Panc1 (cell line): ENCODE measurements around the gene ACSM3. TPM values are rescaled to one million over a fixed set of nuclear protein-coding genes. Genes with fewer than 3 reads are reported as not detected.
A peak's percentile ranks its signal among the peaks of the same experiment; 100 is the strongest.
"Not testable (repeated sequence)": the region's sequence is repeated elsewhere in the genome, so short reads cannot be mapped to it uniquely, and the experiment has no call there.

Experiments
- ATAC-seq: fragments of 200-7000 bp; cut with Tn5 transposase; 2 replicates; pipeline ENCODE4 v1.9.1; 2020; ENCODE audit warnings: mild to moderate bottlenecking, moderate library complexity
- BruUV-seq: library from RNA; stranded (reverse); fragments of 400-500 nt; replicated peaks from 2 replicates; lab custom pipeline; 2021; lab: Mats Ljungman, UMichigan
- CTCF ChIA-PET: fragments of 300-600 bp; sonication (Branson Sonifier 250); formaldehyde crosslinking; loops from one replicate; lab custom pipeline; 2022; ENCODE audit warnings: antibody characterized with exemption; lab: Charles Lee
- POLR2A ChIA-PET: fragments of 300-600 bp; sonication (Branson Sonifier 250); formaldehyde crosslinking; loops from one replicate; lab custom pipeline; 2022; ENCODE audit warnings: antibody characterized with exemption; lab: Charles Lee
- DNase-seq: peaks from one replicate; pipeline ENCODE4 v3.0.0-alpha.2; 2010; ENCODE audit warnings: low read depth, low spot score
- H3K27ac ChIP-seq: 2 replicates; pipeline ENCODE4 v1.5.1; 2011; ENCODE audit warnings: mild to moderate bottlenecking, low read length, inconsistent platforms
- H3K27me3 ChIP-seq: fragments of 200-500 bp; sonication (Bioruptor generic); 2 replicates; pipeline ENCODE4 v1.6.0; 2014; ENCODE audit warnings: low read length, inconsistent platforms; ENCODE audit not compliant: control insufficient read depth, insufficient read depth
- H3K36me3 ChIP-seq: fragments of 200-500 bp; sonication (Bioruptor generic); 2 replicates; pipeline ENCODE4 v1.5.1; 2014; ENCODE audit warnings: inconsistent platforms, mild to moderate bottlenecking, low read length, moderate library complexity; ENCODE audit not compliant: control insufficient read depth, insufficient read depth
- H3K4me1 ChIP-seq: 2 replicates; pipeline ENCODE4 v1.5.1; 2011; ENCODE audit warnings: inconsistent platforms, mild to moderate bottlenecking, low read length, moderate library complexity; ENCODE audit not compliant: control insufficient read depth, insufficient read depth
- H3K4me3 ChIP-seq, 2 experiments: 2 replicates each; pipeline ENCODE4 v1.5.1; 2011 to 2012; ENCODE audit warnings: low read depth in 2 of 2, low read length in 2 of 2, mild to moderate bottlenecking in 2 of 2, inconsistent platforms in 1 of 2, moderate library complexity in 1 of 2
- H3K9me3 ChIP-seq: fragments of 200-500 bp; sonication (Bioruptor generic); 2 replicates; pipeline ENCODE4 v1.5.1; 2014; ENCODE audit warnings: low read depth, mild to moderate bottlenecking, inconsistent platforms, low read length, moderate library complexity; ENCODE audit not compliant: control insufficient read depth, insufficient read depth
- CTCF ChIP-seq: fragments of 450-650 bp; IDR thresholded peaks from 2 replicates; pipeline ENCODE4 v1.5.1; 2017; ENCODE audit warnings: mild to moderate bottlenecking
- POLR2AphosphoS5 ChIP-seq: IDR thresholded peaks from 2 replicates; pipeline ENCODE4 v1.6.1; 2012; ENCODE audit warnings: mild to moderate bottlenecking, low read depth, low read length, moderate library complexity
- REST ChIP-seq, 2 experiments: IDR thresholded peaks; 2 replicates each; pipeline ENCODE4 v1.6.1; 2011 to 2012; ENCODE audit warnings: low read depth in 2 of 2, control low read depth in 1 of 2, low read length in 1 of 2, mild to moderate bottlenecking in 1 of 2, moderate library complexity in 1 of 2; ENCODE audit not compliant: insufficient read depth in 1 of 2
- SIN3A ChIP-seq: IDR thresholded peaks from 2 replicates; pipeline ENCODE4 v1.6.1; 2012; ENCODE audit warnings: low read depth, mild to moderate bottlenecking, low read length, moderate library complexity, borderline replicate concordance; ENCODE audit not compliant: insufficient read depth
- TCF7L2 ChIP-seq: IDR thresholded peaks from 2 replicates; pipeline ENCODE4 v1.6.1; 2011; ENCODE audit warnings: mild to moderate bottlenecking, low read depth, low read length, inconsistent platforms
- in situ Hi-C: cut with HindIII; loops from 2 replicates; pipeline ENCODE4 v1.10.0; 2016; ENCODE audit warnings: low sequenced_read_pairs, low pct_unique_long_range_greater_than_20kb
- intact Hi-C: fragments of 100-400 bp; cut with micrococcal nuclease; formaldehyde crosslinking; loops from one replicate; pipeline ENCODE4 v1.10.0; 2022; ENCODE audit not compliant: unreplicated experiment
- total RNA-seq: library from RNA; stranded (reverse); gene quantifications from one replicate; pipeline ENCODE4 v1.2.1, GENCODE V29; 2021; ENCODE audit not compliant: unreplicated experiment

Gene ACSM3
- total RNA-seq, 1 experiment from 2014 or later, result 0.44 TPM

- Histone ChIP-seq H3K36me3 (peaks cover 17% of the 10 kb centered on the region; the same call in 1 of the 2 replicates), H3K27ac (no peak overlapping the region), H3K4me1 (peaks cover 9% of the 10 kb centered on the region), H3K27me3 (no peaks in the 10 kb centered on the region), H3K9me3 (no peaks in the 10 kb centered on the region), H3K4me3 (no peak overlapping the region)
- no TSS peak for BruUV-seq
- intact Hi-C loops (no loop called here), in situ Hi-C loops (no loop called here)
- ChIA-PET CTCF (no interaction called here), POLR2A (no interaction called here)
- no peak for DNase-seq
- no peak for ATAC-seq
- TF ChIP-seq POLR2AphosphoS5, result no peak
- TF ChIP-seq REST (IDR thresholded peaks at IDR 0.05; ENCODE audit: insufficient read depth in 1 of 2, low read depth in 2 of 2, low read length in 1 of 2), result no peak
- no peak for TF ChIP-seq CTCF
- no peak for TF ChIP-seq SIN3A
- TF ChIP-seq TCF7L2, result no peak
Observed at GRCh38 chr16:20803561-20804214, 39.9 kb downstream of the ACSM3 start.

GRCh38 chr16:20805684-20806167, 41.9 kb downstream of the ACSM3 start:
- H3K36me3 ChIP-seq, H3K27me3 ChIP-seq, POLR2A ChIA-PET, in situ Hi-C loops, H3K4me1 ChIP-seq, BruUV-seq, DNase-seq, H3K9me3 ChIP-seq, intact Hi-C loops: not testable (repeated sequence)
- peak; percentile 8; the same call in 1 of the 2 replicates for ATAC-seq
- Histone ChIP-seq H3K4me3 (peak overlapping the region; percentile 62 to 75), H3K27ac (peak overlapping the region; percentile 93)
- CTCF ChIA-PET, result interaction anchor here (0.6 kb wide), 1 partner anchor 41 kb away, joined by 3 read pairs; no protein-coding TSS in a partner anchor
